Prostate gland (tissue), 1 donor: ENCODE measurements around the gene CD81.

Experiments used
- POLR2A ChIP-seq: fragments of 450-650 bp; IDR thresholded peaks from one replicate; pipeline ENCODE4 v1.6.1; 2016; ENCODE audit warnings: antibody characterized with exemption, mild to moderate bottlenecking
- POLR2AphosphoS5 ChIP-seq: sonication (generic); formaldehyde crosslinking; IDR thresholded peaks from one replicate; pipeline ENCODE4 v1.6.1; 2017; ENCODE audit warnings: antibody characterized with exemption

GRCh38 chr11:2442589-2442988 lies 65.5 kb downstream of the CD81 start:
- TF ChIP-seq POLR2AphosphoS5, result no peak
- no peak for TF ChIP-seq POLR2A
